Activated naive CD4-positive, alpha-beta T cell treated with anti-CD3 and anti-CD28 coated beads, Interleukin-2, amount 10 ng/mL, durations not matched to agents 7 days and 5 days (primary cell): ENCODE data around the gene MEPE.

Experiments used
- CTCF ChIA-PET: fragments of 350-600 bp; sonication (Branson Sonifier 250); formaldehyde crosslinking; loops from one replicate; lab custom pipeline; 2021; ENCODE audit warnings: antibody characterized with exemption; lab: Charles Lee
- DNase-seq: peaks from one replicate; pipeline ENCODE4 v3.0.0-alpha.2; 2020
- H3K27ac Mint-ChIP-seq: one replicate; pipeline ENCODE4 v1.8.0; 2021; ENCODE audit warnings: mild to moderate bottlenecking, moderate library complexity, mixed read lengths
- H3K27me3 Mint-ChIP-seq: one replicate; pipeline ENCODE4 v1.8.0; 2021; ENCODE audit warnings: mild to moderate bottlenecking, mixed read lengths
- H3K36me3 Mint-ChIP-seq: one replicate; pipeline ENCODE4 v1.8.0; 2021; ENCODE audit warnings: mixed read lengths
- H3K4me1 Mint-ChIP-seq: one replicate; pipeline ENCODE4 v1.8.0; 2021; ENCODE audit warnings: mixed read lengths
- H3K4me3 Mint-ChIP-seq: one replicate; pipeline ENCODE4 v1.8.0; 2021; ENCODE audit warnings: mild to moderate bottlenecking, moderate library complexity, mixed read lengths
- H3K9me3 Mint-ChIP-seq: one replicate; pipeline ENCODE4 v1.8.0; 2021; ENCODE audit warnings: mixed read lengths

The MEPE gene

GRCh38 chr4:87832669-87833068, at the start of gene MEPE:
Gene MEPE, plus strand, starts transcription at chr4:87832969. Its CDS starts 1,746 bp downstream, at chr4:87834715.
- no peak within 1 kb of the TSS for H3K27ac Mint-ChIP-seq
- no peaks in the 10 kb centered on the region for H3K9me3 Mint-ChIP-seq
- peaks cover 7% of the 10 kb centered on the region for H3K27me3 Mint-ChIP-seq
- H3K4me1 Mint-ChIP-seq: no peaks in the 10 kb centered on the region
- no peaks in the 10 kb centered on the region for H3K36me3 Mint-ChIP-seq
- H3K4me3 Mint-ChIP-seq: no peak within 1 kb of the TSS
- CTCF ChIA-PET: no interaction called here
- no peak for DNase-seq

GRCh38 chr4:87783781-87784180, 49.0 kb upstream of the MEPE start:
- H3K4me3 Mint-ChIP-seq: no peak overlapping the region
- CTCF ChIA-PET: no interaction called here
- no peaks in the 10 kb centered on the region for H3K36me3 Mint-ChIP-seq
- peaks cover 3% of the 10 kb centered on the region for H3K27me3 Mint-ChIP-seq
- no peaks in the 10 kb centered on the region for H3K4me1 Mint-ChIP-seq
- no peaks in the 10 kb centered on the region for H3K9me3 Mint-ChIP-seq
- DNase-seq: no peak
- no peak overlapping the region for H3K27ac Mint-ChIP-seq

- no peak overlapping the region for H3K4me3 Mint-ChIP-seq
- H3K9me3 Mint-ChIP-seq: no peaks in the 10 kb centered on the region
- no peak overlapping the region for H3K27ac Mint-ChIP-seq
- H3K36me3 Mint-ChIP-seq: no peaks in the 10 kb centered on the region
- CTCF ChIA-PET: interaction anchor here (0.6 kb wide), 1 partner anchor 63 kb away, joined by 3 read pairs; no protein-coding TSS in a partner anchor
- H3K27me3 Mint-ChIP-seq: peaks cover 3% of the 10 kb centered on the region
- no peak for DNase-seq
- no peaks in the 10 kb centered on the region for H3K4me1 Mint-ChIP-seq
These were observed 46.8 kb upstream of the MEPE start for GRCh38 chr4:87785731-87786509.

GRCh38 chr4:87799301-87800113, 33.3 kb upstream of the MEPE start, which contains the start of gene IBSP:
Gene IBSP, plus strand, starts transcription at chr4:87799554. Its CDS starts 2,808 bp downstream, at chr4:87802362.
- Mint-ChIP-seq H3K4me3 (no peak within 1 kb of the TSS), H3K4me1 (no peaks in the 10 kb centered on the region), H3K36me3 (no peaks in the 10 kb centered on the region), H3K9me3 (no peaks in the 10 kb centered on the region), H3K27ac (no peak within 1 kb of the TSS), H3K27me3 (no peaks in the 10 kb centered on the region)
- no peak for DNase-seq
- CTCF ChIA-PET: no interaction called here

- H3K4me3 Mint-ChIP-seq: no peak overlapping the region
- no peak overlapping the region for H3K27ac Mint-ChIP-seq
- H3K27me3 Mint-ChIP-seq: no peaks in the 10 kb centered on the region
- CTCF ChIA-PET: no interaction called here
- H3K4me1 Mint-ChIP-seq: no peaks in the 10 kb centered on the region
- no peaks in the 10 kb centered on the region for H3K9me3 Mint-ChIP-seq
- no peaks in the 10 kb centered on the region for H3K36me3 Mint-ChIP-seq
- DNase-seq: no peak
These were observed 29.9 kb upstream of the MEPE start for GRCh38 chr4:87802858-87803257.

- CTCF ChIA-PET: no interaction called here
- no peaks in the 10 kb centered on the region for H3K36me3 Mint-ChIP-seq
These were observed 29.3 kb upstream of the MEPE start for GRCh38 chr4:87803421-87803820.

GRCh38 chr4:87804871-87805270, 27.9 kb upstream of the MEPE start:
- Mint-ChIP-seq H3K27me3 (no peaks in the 10 kb centered on the region), H3K4me1 (no peaks in the 10 kb centered on the region), H3K9me3 (no peaks in the 10 kb centered on the region), H3K36me3 (no peaks in the 10 kb centered on the region), H3K27ac (no peak overlapping the region), H3K4me3 (no peak overlapping the region)
- no peak for DNase-seq
- CTCF ChIA-PET: no interaction called here

More at GRCh38 chr4:87803421-87803820, 29.3 kb upstream of the MEPE start:
- Mint-ChIP-seq H3K27me3 (no peaks in the 10 kb centered on the region), H3K27ac (no peak overlapping the region), H3K9me3 (no peaks in the 10 kb centered on the region), H3K4me3 (no peak overlapping the region), H3K4me1 (no peaks in the 10 kb centered on the region)
- DNase-seq: no peak

GRCh38 chr4:87805971-87806370, 26.8 kb upstream of the MEPE start:
- H3K27me3 Mint-ChIP-seq: no peaks in the 10 kb centered on the region

GRCh38 chr4:87806520-87806919, 26.2 kb upstream of the MEPE start:
- no peak for DNase-seq
- CTCF ChIA-PET: no interaction called here
- no peak overlapping the region for H3K4me3 Mint-ChIP-seq
- no peak overlapping the region for H3K27ac Mint-ChIP-seq
- H3K9me3 Mint-ChIP-seq: no peaks in the 10 kb centered on the region
- H3K36me3 Mint-ChIP-seq: no peaks in the 10 kb centered on the region
- H3K27me3 Mint-ChIP-seq: no peaks in the 10 kb centered on the region
- H3K4me1 Mint-ChIP-seq: no peaks in the 10 kb centered on the region

More at GRCh38 chr4:87805971-87806370, 26.8 kb upstream of the MEPE start:
- CTCF ChIA-PET: no interaction called here
- no peaks in the 10 kb centered on the region for H3K36me3 Mint-ChIP-seq
- no peaks in the 10 kb centered on the region for H3K4me1 Mint-ChIP-seq
- no peak for DNase-seq
- no peaks in the 10 kb centered on the region for H3K9me3 Mint-ChIP-seq
- H3K4me3 Mint-ChIP-seq: no peak overlapping the region
- H3K27ac Mint-ChIP-seq: no peak overlapping the region

GRCh38 chr4:87807402-87807801, 25.4 kb upstream of the MEPE start:
- Mint-ChIP-seq H3K27ac (no peak overlapping the region), H3K4me3 (no peak overlapping the region), H3K4me1 (no peaks in the 10 kb centered on the region), H3K9me3 (no peaks in the 10 kb centered on the region), H3K27me3 (no peaks in the 10 kb centered on the region), H3K36me3 (no peaks in the 10 kb centered on the region)
- no peak for DNase-seq
- CTCF ChIA-PET: no interaction called here

GRCh38 chr4:87811977-87812376, 20.8 kb upstream of the MEPE start:
- H3K27ac Mint-ChIP-seq: no peak overlapping the region
- CTCF ChIA-PET: no interaction called here
- H3K36me3 Mint-ChIP-seq: no peaks in the 10 kb centered on the region
- no peaks in the 10 kb centered on the region for H3K27me3 Mint-ChIP-seq
- H3K4me3 Mint-ChIP-seq: no peak overlapping the region
- H3K4me1 Mint-ChIP-seq: no peaks in the 10 kb centered on the region
- no peak for DNase-seq
- no peaks in the 10 kb centered on the region for H3K9me3 Mint-ChIP-seq

- no peak for DNase-seq
- H3K4me3 Mint-ChIP-seq: no peak overlapping the region
- H3K36me3 Mint-ChIP-seq: no peaks in the 10 kb centered on the region
- H3K9me3 Mint-ChIP-seq: no peaks in the 10 kb centered on the region
- CTCF ChIA-PET: interaction anchor here (0.7 kb wide), 1 partner anchor 28 kb away, joined by 3 read pairs; no protein-coding TSS in a partner anchor
- no peak overlapping the region for H3K27ac Mint-ChIP-seq
- no peaks in the 10 kb centered on the region for H3K4me1 Mint-ChIP-seq
- H3K27me3 Mint-ChIP-seq: no peaks in the 10 kb centered on the region
These were observed 13.4 kb upstream of the MEPE start for GRCh38 chr4:87819281-87819919.

- no peaks in the 10 kb centered on the region for H3K36me3 Mint-ChIP-seq
- no peak overlapping the region for H3K27ac Mint-ChIP-seq
- DNase-seq: no peak
- CTCF ChIA-PET: no interaction called here
- H3K4me1 Mint-ChIP-seq: no peaks in the 10 kb centered on the region
- no peaks in the 10 kb centered on the region for H3K27me3 Mint-ChIP-seq
- no peak overlapping the region for H3K4me3 Mint-ChIP-seq
- no peaks in the 10 kb centered on the region for H3K9me3 Mint-ChIP-seq
These were observed 9.6 kb upstream of the MEPE start for GRCh38 chr4:87823200-87823599.

GRCh38 chr4:87823724-87824123, 9.0 kb upstream of the MEPE start:
- Mint-ChIP-seq H3K36me3 (no peaks in the 10 kb centered on the region), H3K4me1 (no peaks in the 10 kb centered on the region), H3K4me3 (no peak overlapping the region), H3K27ac (no peak overlapping the region), H3K27me3 (no peaks in the 10 kb centered on the region), H3K9me3 (no peaks in the 10 kb centered on the region)
- no peak for DNase-seq
- CTCF ChIA-PET: no interaction called here
